ENCODE measurements around the gene RPS27A.
"Not testable (repeated sequence)": the region's sequence is repeated elsewhere in the genome, so short reads cannot be mapped to it uniquely, and the experiment has no call there.

RPS27A gene

GRCh38 chr2:55242617-55243016 lies 10.1 kb downstream of the RPS27A start:
- peaks cover 20% of the 10 kb centered on the region for H3K36me3 ChIP-seq (replicated peaks; ENCODE audit: low read depth, low read length)
- H3K79me2 ChIP-seq (ENCODE audit: low read length) = no peaks in the 10 kb centered on the region
- no peaks in the 10 kb centered on the region for H3K9me3 ChIP-seq (ENCODE audit: insufficient read depth, low read length)
- H3K4me2 ChIP-seq (ENCODE audit: low read length) = no peak overlapping the region
- TF ChIP-seq CTCF (IDR thresholded peaks at IDR 0.05; ENCODE audit: low read depth, low read length) (no peak), EZH2phosphoT487 (IDR thresholded peaks at IDR 0.05; ENCODE audit: low read depth) (no peak)
- H3K4me1 ChIP-seq (ENCODE audit: low read length) = peaks cover 6% of the 10 kb centered on the region
- H2AFZ ChIP-seq (ENCODE audit: low read depth, low read length) = no peak overlapping the region
- no peak overlapping the region for H3K4me3 ChIP-seq (ENCODE audit: low read length)
- H3K27ac ChIP-seq (ENCODE audit: low read length) = no peak overlapping the region
- no peak overlapping the region for H3K9ac ChIP-seq (ENCODE audit: low read length)
- H3K27me3 ChIP-seq (ENCODE audit: low read depth, low read length) = no peaks in the 10 kb centered on the region
- no peaks in the 10 kb centered on the region for H4K20me1 ChIP-seq (ENCODE audit: insufficient read depth, low read length)

DNA sequence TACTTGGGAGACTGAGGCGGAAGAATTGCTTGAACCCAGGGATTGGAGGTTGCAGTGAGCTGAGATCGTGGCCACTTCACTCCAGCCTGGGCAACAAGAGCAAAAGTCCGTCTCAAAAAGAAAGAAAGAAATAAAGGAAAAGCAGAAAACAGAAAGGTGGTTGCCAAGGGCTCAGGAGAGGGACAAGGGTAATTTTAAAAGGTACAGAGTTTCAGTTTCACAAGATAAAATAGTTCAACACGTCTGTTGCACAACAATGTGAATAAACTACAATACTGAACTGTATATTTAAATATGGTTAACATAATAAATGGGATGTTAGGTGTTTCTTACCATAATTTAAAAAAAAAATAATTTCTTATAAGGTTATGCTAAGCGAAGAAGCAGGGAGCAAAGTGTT lies 12.9 kb downstream of the RPS27A start:
- Histone ChIP-seq H3K9me3 (ENCODE audit: insufficient read depth, low read length) (no peaks in the 10 kb centered on the region), H3K27ac (ENCODE audit: low read length) (no peak overlapping the region), H2AFZ (ENCODE audit: low read depth, low read length) (no peak overlapping the region), H3K4me2 (ENCODE audit: low read length) (no peak overlapping the region), H4K20me1 (ENCODE audit: insufficient read depth, low read length) (no peaks in the 10 kb centered on the region), H3K36me3 (replicated peaks; ENCODE audit: low read depth, low read length) (peaks cover 17% of the 10 kb centered on the region), H3K4me3 (ENCODE audit: low read length) (no peak overlapping the region), H3K79me2 (ENCODE audit: low read length) (no peaks in the 10 kb centered on the region), H3K9ac (ENCODE audit: low read length) (no peak overlapping the region), H3K4me1 (ENCODE audit: low read length) (peaks cover 6% of the 10 kb centered on the region), H3K27me3 (ENCODE audit: low read depth, low read length) (no peaks in the 10 kb centered on the region)
- no peak for TF ChIP-seq EZH2phosphoT487 (IDR thresholded peaks at IDR 0.05; ENCODE audit: low read depth)
- TF ChIP-seq CTCF (IDR thresholded peaks at IDR 0.05; ENCODE audit: low read depth, low read length) = no peak

DNA sequence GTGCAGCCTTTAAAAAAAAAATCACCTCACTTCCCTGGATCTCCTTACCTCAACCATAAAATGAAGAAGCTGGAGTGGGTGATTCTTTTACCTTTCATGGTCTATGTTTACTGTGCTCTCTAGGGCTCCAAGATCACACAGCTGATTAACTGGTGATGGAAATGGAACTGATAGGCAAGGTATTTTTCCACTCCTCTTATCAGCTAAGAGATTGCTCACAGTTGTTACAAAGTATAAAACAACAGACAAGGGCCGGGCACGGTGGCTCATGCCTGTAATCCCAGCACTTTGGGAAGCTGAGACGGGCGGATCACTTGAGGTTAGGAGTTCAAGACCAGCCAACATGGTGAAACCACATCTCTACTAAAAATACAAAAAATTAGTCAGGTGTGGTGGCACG lies 14.5 kb downstream of the RPS27A start:
- Histone ChIP-seq H3K27ac (ENCODE audit: low read length) (no peak overlapping the region), H3K27me3 (ENCODE audit: low read depth, low read length) (no peaks in the 10 kb centered on the region), H3K4me1 (ENCODE audit: low read length) (peaks cover 6% of the 10 kb centered on the region), H3K9me3 (ENCODE audit: insufficient read depth, low read length) (no peaks in the 10 kb centered on the region), H2AFZ (ENCODE audit: low read depth, low read length) (no peak overlapping the region), H3K36me3 (replicated peaks; ENCODE audit: low read depth, low read length) (peaks cover 19% of the 10 kb centered on the region), H3K79me2 (ENCODE audit: low read length) (no peaks in the 10 kb centered on the region), H3K4me3 (ENCODE audit: low read length) (no peak overlapping the region), H3K4me2 (ENCODE audit: low read length) (no peak overlapping the region), H3K9ac (ENCODE audit: low read length) (no peak overlapping the region), H4K20me1 (ENCODE audit: insufficient read depth, low read length) (no peaks in the 10 kb centered on the region)
- no peak for TF ChIP-seq CTCF (IDR thresholded peaks at IDR 0.05; ENCODE audit: low read depth, low read length)
- TF ChIP-seq EZH2phosphoT487 (IDR thresholded peaks at IDR 0.05; ENCODE audit: low read depth) = no peak

DNA sequence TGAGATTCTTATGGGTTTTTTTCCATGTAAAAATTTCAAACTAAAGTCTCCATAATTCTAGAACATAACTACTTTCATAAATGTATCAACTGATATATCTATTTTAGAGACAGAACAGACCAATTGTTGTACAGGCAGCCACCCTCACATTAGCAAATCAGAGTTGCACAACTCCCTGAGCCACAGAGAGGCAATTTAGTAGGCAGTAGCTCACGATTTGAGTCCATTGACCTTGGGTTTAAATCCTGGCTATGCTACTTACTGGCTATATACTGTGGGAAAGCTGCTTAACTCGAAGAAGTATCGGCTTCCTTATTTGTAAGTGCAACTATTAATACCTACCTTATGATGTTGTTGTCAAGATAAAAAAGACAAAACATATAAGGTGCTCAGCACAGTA lies 20.3 kb downstream of the RPS27A start:
- H3K4me3 ChIP-seq (ENCODE audit: low read length) = no peak overlapping the region
- peaks cover 19% of the 10 kb centered on the region for H3K36me3 ChIP-seq (replicated peaks; ENCODE audit: low read depth, low read length)
- no peaks in the 10 kb centered on the region for H4K20me1 ChIP-seq (ENCODE audit: insufficient read depth, low read length)
- H3K4me2 ChIP-seq (ENCODE audit: low read length) = no peak overlapping the region
- H2AFZ ChIP-seq (ENCODE audit: low read depth, low read length) = no peak overlapping the region
- TF ChIP-seq EZH2phosphoT487 (IDR thresholded peaks at IDR 0.05; ENCODE audit: low read depth) (no peak), CTCF (IDR thresholded peaks at IDR 0.05; ENCODE audit: low read depth, low read length) (no peak)
- H3K4me1 ChIP-seq (ENCODE audit: low read length) = no peaks in the 10 kb centered on the region
- H3K9ac ChIP-seq (ENCODE audit: low read length) = no peak overlapping the region
- H3K79me2 ChIP-seq (ENCODE audit: low read length) = no peaks in the 10 kb centered on the region
- H3K9me3 ChIP-seq (ENCODE audit: insufficient read depth, low read length) = no peaks in the 10 kb centered on the region
- H3K27ac ChIP-seq (ENCODE audit: low read length) = no peak overlapping the region
- no peaks in the 10 kb centered on the region for H3K27me3 ChIP-seq (ENCODE audit: low read depth, low read length)

GRCh38 chr2:55259586-55259985 lies 27.1 kb downstream of the RPS27A start:
- not testable (repeated sequence) for H3K4me2 ChIP-seq (ENCODE audit: low read length); H3K9ac ChIP-seq (ENCODE audit: low read length); H3K27me3 ChIP-seq (ENCODE audit: low read depth, low read length); H3K79me2 ChIP-seq (ENCODE audit: low read length); H4K20me1 ChIP-seq (ENCODE audit: insufficient read depth, low read length); H3K27ac ChIP-seq (ENCODE audit: low read length); H3K9me3 ChIP-seq (ENCODE audit: insufficient read depth, low read length); H3K4me1 ChIP-seq (ENCODE audit: low read length); H3K4me3 ChIP-seq (ENCODE audit: low read length); H2AFZ ChIP-seq (ENCODE audit: low read depth, low read length)
- peaks cover 14% of the 10 kb centered on the region for H3K36me3 ChIP-seq (replicated peaks; ENCODE audit: low read depth, low read length)

All from OCI-LY3 (cell line).